Right lobe of liver (tissue), 6 donors: Measurements from ENCODE around the gene CHMP4B. TPM values are rescaled to one million over a fixed set of nuclear protein-coding genes. Genes with fewer than 3 reads are reported as not detected.

Source experiments
- ATAC-seq, 4 donors: fragments of 200-7000 bp; cut with Tn5 transposase; one replicate each; pipeline ENCODE4 v1.9.1; 2020; ENCODE audit warnings: mild to moderate bottlenecking in 4 of 4, moderate library complexity in 4 of 4
- DNase-seq, 3 donors: peaks; one replicate each; pipeline ENCODE4 v3.0.0-alpha.2; 2020
- H3K27ac ChIP-seq, 3 donors: fragments of 200-600 bp; one replicate each; pipeline ENCODE4 v1.8.0; 2022
- H3K27me3 ChIP-seq, 2 donors: fragments of 200-600 bp; one replicate each; pipeline ENCODE4 v1.8.0; 2022
- H3K36me3 ChIP-seq, 4 donors: fragments of 200-600 bp; sonication (generic) in 1 of 4; one replicate each; pipeline versions ENCODE4 v1.5.1 to v1.8.0; 2017 to 2022; ENCODE audit warnings: control low read depth in 1 of 4
- H3K4me1 ChIP-seq, 4 donors: fragments of 200-600 bp; sonication (generic) in 1 of 4; one replicate each; pipeline versions ENCODE4 v1.5.1 to v1.8.0; 2017 to 2022; ENCODE audit warnings: control low read depth in 1 of 4
- H3K4me3 ChIP-seq, 3 donors: fragments of 200-600 bp; one replicate each; pipeline ENCODE4 v1.8.0; 2022
- H3K9me3 ChIP-seq, 4 donors: fragments of 200-600 bp; sonication (generic) in 1 of 4; one replicate each; pipeline versions ENCODE4 v1.5.1 to v1.8.0; 2017 to 2022; ENCODE audit warnings: control low read depth in 1 of 4
- CTCF ChIP-seq, 4 donors: fragments of 200-600 bp in 3 of 4; fragments of 450-650 bp in 1 of 4; IDR thresholded peaks; one replicate each; pipeline versions ENCODE4 v1.5.1 to v1.8.0; 2016 to 2022; ENCODE audit warnings: antibody characterized with exemption in 4 of 4, mild to moderate bottlenecking in 2 of 4
- POLR2A ChIP-seq: fragments of 450-650 bp; IDR thresholded peaks from one replicate; pipeline ENCODE4 v1.6.1; 2017; ENCODE audit warnings: antibody characterized with exemption, mild to moderate bottlenecking
- WGBS: methylation state at CpG from one replicate; pipeline ENCODE4 v1.1.6; 2018; ENCODE audit warnings: low coverage, low lambda C conversion rate; ENCODE audit not compliant: insufficient coverage; ENCODE audit errors: missing lambda C conversion rate; 5-methylcytosine and 5-hydroxymethylcytosine counted together
- intact Hi-C, 2 donors: fragments of 100-400 bp; cut with DNase I; formaldehyde crosslinking; loops; one replicate each; pipeline versions ENCODE4 v1.11.2 to v1.14.1; 2022
- long read RNA-seq: library from polyadenylated mRNA; unstranded; transcript quantifications from one replicate; pipeline ENCODE4 v2.0.0, GENCODE V29; 2019
- total RNA-seq, 6 experiments: library from RNA; depleted of rRNA in 2 of 6; stranded (reverse); fragments of >200 nt in 2 of 6; fragmentation: NEBNext Ultra II Directional in 3 of 6; extraction: Animal tissue kit (Norgen Biotek cat#: 25700) in 3 of 6; gene quantifications; one replicate each; pipeline versions ENCODE4 v1.1.0 to v1.2.4, GENCODE V29; 2016 to 2023
- donor health status: DM: no; HTN: yes; CAD: no.
- donor health status: DM: no; HTN: no; CAD: no.
- donor health status: DM: no; HTN: no; CAD: no.
- donor health status: DM: no; HTN: yes; CAD: no.
- donor health status: DM: no; HTN: yes; CAD: no.

CHMP4B gene, protein sequence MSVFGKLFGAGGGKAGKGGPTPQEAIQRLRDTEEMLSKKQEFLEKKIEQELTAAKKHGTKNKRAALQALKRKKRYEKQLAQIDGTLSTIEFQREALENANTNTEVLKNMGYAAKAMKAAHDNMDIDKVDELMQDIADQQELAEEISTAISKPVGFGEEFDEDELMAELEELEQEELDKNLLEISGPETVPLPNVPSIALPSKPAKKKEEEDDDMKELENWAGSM
- total RNA-seq = 10 to 100 TPM; 21.0 to 40.8 (median 28.3) TPM
- long read RNA-seq = 0 reads

DNA sequence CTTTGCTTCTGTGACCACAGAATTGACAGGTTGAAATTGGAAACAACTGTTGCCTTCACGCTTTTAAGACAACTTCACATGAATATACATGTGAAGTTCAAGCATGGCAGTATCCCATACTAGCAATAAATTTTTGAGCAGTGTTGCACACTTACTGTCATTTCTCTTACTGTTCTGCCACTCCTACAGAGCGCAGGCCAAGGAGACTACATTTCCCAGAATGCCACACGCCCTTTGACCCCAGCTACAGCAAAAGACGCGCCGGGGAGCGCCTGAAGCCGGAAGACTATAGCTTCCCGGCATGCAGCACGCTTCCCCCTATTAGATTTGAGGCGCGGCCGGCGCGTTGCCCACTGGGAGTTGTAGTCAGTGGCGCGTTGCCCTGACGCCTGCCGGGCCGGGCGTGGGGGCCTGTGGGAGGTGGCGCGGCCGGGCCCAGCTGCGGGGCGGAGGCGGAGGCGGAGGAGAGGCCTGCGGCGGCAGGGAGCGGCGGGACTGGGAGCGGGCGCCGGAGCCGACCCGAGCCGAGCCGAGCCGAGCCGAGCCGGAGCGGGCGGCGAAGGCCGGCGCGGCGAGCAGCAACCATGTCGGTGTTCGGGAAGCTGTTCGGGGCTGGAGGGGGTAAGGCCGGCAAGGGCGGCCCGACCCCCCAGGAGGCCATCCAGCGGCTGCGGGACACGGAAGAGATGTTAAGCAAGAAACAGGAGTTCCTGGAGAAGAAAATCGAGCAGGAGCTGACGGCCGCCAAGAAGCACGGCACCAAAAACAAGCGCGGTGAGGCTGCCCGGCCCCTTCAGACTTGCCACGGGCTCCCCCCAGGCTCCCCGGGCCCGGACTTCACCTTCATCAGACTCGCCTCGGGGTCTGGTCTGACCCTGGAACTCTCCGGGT, at the start of gene CHMP4B:
Gene CHMP4B (plus strand): TSS at position 464 of the 891 bp plus-strand sequence. CDS start 121 bp downstream, at position 585.
- TF ChIP-seq POLR2A = peak; percentile 95
- TF ChIP-seq CTCF (IDR thresholded peaks at IDR 0.05) = no peak
- peak; percentile 94 to 97 (median 97) for ATAC-seq
- under 1% methylated on average over 21 of the region's 71 CpGs for WGBS
- Histone ChIP-seq H3K4me3 (peak within 1 kb of the TSS; percentile 85 to 97 (median 88)), H3K36me3 (no peaks in the 10 kb centered on the region), H3K27ac (peak within 1 kb of the TSS; percentile 82 to 98 (median 92)), H3K27me3 (no peaks in the 10 kb centered on the region), H3K4me1 (peaks cover 0 to 31% (median 10%) of the 10 kb centered on the region in 4 donors), H3K9me3 (no peaks in the 10 kb centered on the region)
- intact Hi-C loops = no loop called here
- peak; percentile 99 for DNase-seq

DNA sequence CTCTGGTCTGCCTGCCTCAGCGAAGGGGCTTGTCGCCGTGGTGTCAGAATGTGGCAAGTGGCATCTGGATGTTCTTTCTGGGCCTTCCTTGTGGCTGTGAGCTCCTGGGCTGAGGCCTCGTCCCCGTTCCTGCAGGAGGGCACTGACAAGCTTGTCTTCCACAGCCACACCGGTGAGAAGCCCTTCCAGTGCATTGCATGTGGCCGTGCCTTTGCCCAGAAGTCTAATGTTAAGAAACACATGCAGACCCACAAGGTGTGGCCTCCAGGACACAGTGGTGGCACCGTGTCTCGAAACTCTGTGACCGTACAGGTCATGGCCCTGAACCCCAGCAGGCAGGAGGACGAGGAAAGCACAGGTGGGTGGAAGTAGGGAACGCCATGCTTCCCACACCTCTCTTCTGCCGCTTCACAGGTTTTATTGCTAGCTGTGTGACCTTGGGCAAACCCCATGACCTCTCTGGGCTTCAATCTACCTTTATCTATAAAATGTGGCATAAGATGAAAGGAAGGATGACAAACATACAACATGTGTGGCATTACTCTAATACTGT, 49.4 kb upstream of the CHMP4B start:
- WGBS = 100% methylated on average over 3 of the region's 13 CpGs
- intact Hi-C loops = no loop called here

DNA sequence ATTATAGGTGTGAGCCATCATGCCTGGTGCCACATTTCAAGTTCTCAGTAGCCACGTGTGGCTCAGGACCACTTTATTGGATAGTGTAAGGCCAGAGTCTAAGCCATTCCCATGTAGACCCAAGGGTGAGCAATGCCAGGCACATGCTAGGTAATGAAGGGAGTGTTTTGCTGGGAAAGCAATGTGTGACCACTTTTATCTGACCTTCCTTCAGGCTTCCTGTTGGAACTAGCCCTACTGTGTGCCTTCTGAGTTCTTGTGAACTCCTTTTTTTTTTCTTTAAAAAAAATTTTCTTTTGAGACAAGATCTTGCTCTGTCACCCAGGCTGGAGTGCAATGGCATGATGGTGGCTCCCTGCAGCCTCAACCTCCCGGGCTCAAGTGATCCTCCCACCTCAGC, 46.0 kb upstream of the CHMP4B start:
- no peak overlapping the region for H3K27ac ChIP-seq
- no peaks in the 10 kb centered on the region for H3K36me3 ChIP-seq
- H3K27me3 ChIP-seq = no peaks in the 10 kb centered on the region
- WGBS = 80% methylated on average over 2 of the region's 2 CpGs
- intact Hi-C loops = no loop called here
- H3K4me1 ChIP-seq = no peaks in the 10 kb centered on the region
- DNase-seq (no peak), ATAC-seq (no peak)
- no peaks in the 10 kb centered on the region for H3K9me3 ChIP-seq
- no peak for TF ChIP-seq POLR2A
- TF ChIP-seq CTCF (IDR thresholded peaks at IDR 0.05) = no peak
- no peak overlapping the region for H3K4me3 ChIP-seq

More for the DNA sequence above, 49.4 kb upstream of the CHMP4B start:
- DNase-seq = no peak
- H3K36me3 ChIP-seq = no peaks in the 10 kb centered on the region
- H3K9me3 ChIP-seq = no peaks in the 10 kb centered on the region
- TF ChIP-seq CTCF (IDR thresholded peaks at IDR 0.05) (no peak), POLR2A (no peak)
- H3K4me3 ChIP-seq = no peak overlapping the region
- no peaks in the 10 kb centered on the region for H3K4me1 ChIP-seq
- H3K27ac ChIP-seq = no peak overlapping the region
- ATAC-seq = no peak
- no peaks in the 10 kb centered on the region for H3K27me3 ChIP-seq

GRCh38 chr20:33765592-33765991, 45.6 kb upstream of the CHMP4B start:
- H3K27ac ChIP-seq = no peak overlapping the region
- TF ChIP-seq CTCF (IDR thresholded peaks at IDR 0.05) (no peak), POLR2A (no peak)
- intact Hi-C loops = no loop called here
- no peaks in the 10 kb centered on the region for H3K27me3 ChIP-seq
- no peaks in the 10 kb centered on the region for H3K36me3 ChIP-seq
- WGBS = 94% methylated on average over 3 of the region's 5 CpGs
- no peak overlapping the region for H3K4me3 ChIP-seq
- DNase-seq (no peak), ATAC-seq (no peak)
- no peaks in the 10 kb centered on the region for H3K9me3 ChIP-seq
- H3K4me1 ChIP-seq = no peaks in the 10 kb centered on the region
